Suprapubic skin (tissue), 4 donors: ENCODE data around the gene TIMM8B.
"Not testable (repeated sequence)": the region's sequence is repeated elsewhere in the genome, so short reads cannot be mapped to it uniquely, and the experiment has no call there.

ENCODE experiments used
- CTCF ChIP-seq, 2 donors: fragments of 200-600 bp in 1 of 2; fragments of 450-650 bp in 1 of 2; sonication (generic) in 1 of 2; IDR thresholded peaks; one replicate each; pipeline ENCODE4 v1.5.1; 2016 to 2019; ENCODE audit warnings: antibody characterized with exemption in 2 of 2, mild to moderate bottlenecking in 1 of 2, moderate library complexity in 1 of 2
- POLR2A ChIP-seq, 2 donors: fragments of 450-650 bp; IDR thresholded peaks; one replicate each; pipeline ENCODE4 v1.6.1; 2017; ENCODE audit warnings: antibody characterized with exemption in 2 of 2, mild to moderate bottlenecking in 2 of 2, moderate library complexity in 2 of 2
- POLR2AphosphoS5 ChIP-seq, 3 donors: sonication (generic); formaldehyde crosslinking; IDR thresholded peaks; one replicate each; pipeline ENCODE4 v1.6.1; 2017; ENCODE audit warnings: antibody characterized with exemption in 3 of 3

- TF ChIP-seq CTCF, POLR2AphosphoS5, POLR2A (IDR thresholded peaks at IDR 0.05): not testable (repeated sequence)
Measured at GRCh38 chr11:112048256-112048655, 38.3 kb downstream of the TIMM8B start.
